Activated CD4-positive, alpha-beta T cell treated with anti-CD3 and anti-CD28 coated beads, Interleukin-2, amount 50 U/mL, for 16 hours (primary cell): Measurements from ENCODE around the gene PRKCD.

Source experiments
- DNase-seq: peaks from one replicate; pipeline ENCODE4 v3.0.0-alpha.2; 2020

Gene PRKCD

DNA sequence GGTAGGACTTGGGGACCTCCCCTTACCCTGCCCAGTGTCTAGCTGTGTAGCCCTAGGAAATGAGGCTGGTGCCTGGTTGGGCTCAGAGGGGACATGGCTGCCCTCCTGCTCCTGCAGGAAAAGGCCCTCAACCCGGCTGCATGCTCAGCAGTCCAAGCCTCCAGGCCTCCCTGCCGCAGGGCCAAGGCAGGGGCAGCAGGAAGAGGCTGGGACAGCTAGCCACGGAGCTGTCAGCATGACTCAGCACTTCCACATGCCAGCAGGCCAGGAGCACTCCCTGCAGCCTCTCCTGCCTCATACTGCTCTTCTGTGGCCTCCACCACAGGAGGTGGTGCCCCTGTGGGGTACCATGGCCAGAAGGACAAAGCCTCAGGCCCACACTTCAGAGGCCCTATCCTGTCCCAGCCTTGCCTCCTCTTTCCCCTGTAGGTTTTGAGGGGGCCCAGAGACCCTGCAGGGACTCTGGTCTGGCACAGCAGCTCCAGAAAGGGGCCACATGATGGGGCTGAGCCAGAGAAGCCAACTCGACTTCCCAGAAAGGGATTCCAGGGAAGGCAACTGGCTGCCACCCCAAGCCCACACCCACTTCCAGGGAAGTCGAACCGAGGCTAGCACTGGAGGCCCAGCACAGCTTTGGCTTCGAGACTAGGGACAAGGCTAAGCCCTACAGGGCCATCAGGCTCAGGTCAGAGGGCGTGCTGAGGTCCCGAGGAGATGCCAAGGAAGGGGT lies 75.3 kb downstream of the PRKCD start:
- DNase-seq = peak; percentile 45

- no peak for DNase-seq
Measured at GRCh38 chr3:53238051-53238850, 77.2 kb downstream of the PRKCD start.

DNA sequence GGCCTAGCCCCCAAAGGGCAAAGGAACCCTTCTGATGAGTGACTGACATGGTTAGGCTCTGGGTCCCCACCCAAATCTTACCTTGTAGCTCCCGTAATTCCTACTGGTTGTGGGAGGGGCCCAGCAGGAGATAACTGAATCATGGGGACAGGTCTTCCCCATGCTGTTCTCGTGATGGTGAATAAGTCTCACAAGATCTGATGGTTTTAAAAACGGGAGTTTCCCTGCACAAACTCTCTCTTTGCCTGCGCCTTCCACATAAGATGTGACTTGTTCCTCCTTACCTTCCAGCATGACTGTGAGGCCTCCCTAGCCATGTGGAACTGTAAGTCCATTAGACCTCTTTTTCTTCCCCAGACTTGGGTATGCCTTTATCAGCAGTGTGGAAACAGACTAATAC lies 77.9 kb downstream of the PRKCD start:
- DNase-seq = no peak

DNA sequence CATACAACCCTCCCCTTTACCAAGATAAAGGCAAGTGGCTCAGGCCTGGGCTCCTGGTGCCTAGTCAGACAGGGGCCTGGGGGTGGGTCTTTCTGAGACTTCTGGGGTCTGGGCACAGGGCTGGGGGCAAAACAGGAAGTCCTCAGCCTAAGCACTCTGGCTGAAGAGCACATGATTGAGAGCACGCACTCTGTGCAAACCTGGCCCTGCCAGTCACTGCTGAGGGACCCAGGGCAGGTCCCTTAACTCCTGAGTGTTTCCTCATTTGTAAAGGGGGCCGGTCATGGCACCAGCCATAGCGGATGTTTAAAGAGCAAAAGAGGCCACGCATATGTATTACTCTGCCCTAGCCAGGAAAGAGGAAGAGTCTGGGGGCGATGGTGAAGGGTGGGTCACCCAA lies 78.8 kb downstream of the PRKCD start:
- DNase-seq = no peak

DNA sequence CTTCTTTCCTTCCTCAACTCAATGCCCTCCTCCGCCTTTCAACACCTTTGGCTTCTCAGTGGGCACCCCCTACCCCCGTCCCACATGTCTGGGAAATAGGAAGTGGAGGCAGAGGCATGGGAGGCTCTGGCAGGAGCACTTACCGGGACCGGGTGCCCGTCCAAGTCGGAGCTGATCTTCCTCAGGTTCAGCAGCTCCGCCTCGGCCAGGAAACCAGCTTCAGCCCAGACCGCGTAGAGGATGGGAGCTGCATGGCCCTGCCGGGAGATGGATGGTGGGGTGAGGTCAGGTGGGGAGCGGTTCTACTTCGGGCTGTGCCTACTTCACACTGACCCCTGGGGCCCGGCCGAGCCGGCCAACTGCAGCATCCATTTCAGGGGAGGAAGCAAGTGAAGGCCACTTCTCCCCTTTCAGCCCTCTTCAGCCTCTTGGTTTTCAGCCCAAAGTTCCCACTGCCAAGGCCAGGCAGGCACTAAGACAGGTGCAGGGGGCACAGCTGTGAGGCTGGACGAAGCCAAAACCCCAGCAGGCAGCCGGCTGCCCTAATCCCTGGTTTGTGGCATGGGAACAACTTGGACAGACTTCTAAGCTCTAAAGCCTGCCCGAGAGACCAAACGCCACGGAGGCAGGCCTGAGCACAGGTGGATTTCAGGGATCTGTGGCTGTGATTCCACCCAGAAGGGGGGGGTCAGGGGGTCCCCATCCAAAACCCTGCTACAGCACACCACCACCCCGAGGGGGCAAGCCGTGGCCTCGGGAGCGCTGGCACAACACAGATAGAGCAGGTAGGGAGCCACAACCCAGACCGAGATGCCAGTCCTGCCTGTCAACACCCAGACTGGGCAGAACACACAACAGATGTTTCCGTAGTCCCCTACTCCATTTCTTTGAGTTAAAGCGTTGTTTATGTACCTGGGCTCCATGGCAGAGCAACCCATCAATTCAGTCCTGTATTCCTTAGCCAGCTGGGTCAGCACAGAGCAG lies 80.3 kb downstream of the PRKCD start:
- DNase-seq = no peak

- DNase-seq = no peak
Measured at GRCh38 chr3:53242155-53242554, 81.1 kb downstream of the PRKCD start.
